Activated CD4-positive, alpha-beta memory T cell treated with anti-CD3 and anti-CD28 coated beads, Interleukin-2, amount 10 ng/mL, durations not matched to agents 7 days and 5 days (primary cell): Measurements from ENCODE around the gene PTGDR2. TPM values are rescaled to one million over a fixed set of nuclear protein-coding genes. Genes with fewer than 3 reads are reported as not detected.

Experiments used
- CTCF ChIA-PET: fragments of 350-600 bp; sonication (Branson Sonifier 250); formaldehyde crosslinking; loops from one replicate; lab custom pipeline; 2021; ENCODE audit warnings: antibody characterized with exemption, inconsistent platforms; lab: Charles Lee
- POLR2A ChIA-PET: fragments of 350-600 bp; sonication (Branson Sonifier 250); formaldehyde crosslinking; loops from one replicate; lab custom pipeline; 2021; ENCODE audit warnings: antibody characterized with exemption; lab: Charles Lee
- DNase-seq: peaks from one replicate; pipeline ENCODE4 v3.0.0-alpha.2; 2020
- H3K27ac Mint-ChIP-seq: one replicate; pipeline ENCODE4 v1.8.0; 2021; ENCODE audit warnings: mild to moderate bottlenecking, mixed read lengths
- H3K27me3 Mint-ChIP-seq: one replicate; pipeline ENCODE4 v1.8.0; 2021; ENCODE audit warnings: mixed read lengths
- H3K36me3 Mint-ChIP-seq: one replicate; pipeline ENCODE4 v1.8.0; 2021; ENCODE audit warnings: low read depth, mixed read lengths
- H3K4me1 Mint-ChIP-seq: one replicate; pipeline ENCODE4 v1.8.0; 2021; ENCODE audit warnings: mixed read lengths
- H3K4me3 Mint-ChIP-seq: one replicate; pipeline ENCODE4 v1.8.0; 2021; ENCODE audit warnings: mild to moderate bottlenecking, mixed read lengths
- H3K9me3 Mint-ChIP-seq: one replicate; pipeline ENCODE4 v1.8.0; 2021; ENCODE audit warnings: mixed read lengths
- total RNA-seq, 2 experiments: library from RNA; stranded (reverse); gene quantifications; one replicate each; pipeline ENCODE4 v1.2.3, GENCODE V29; 2021

PTGDR2 gene
- total RNA-seq, 2 experiments from 2014 or later, result 5.7 TPM

GRCh38 chr11:60852982-60853950, 2.5 kb downstream of the PTGDR2 start:
- Mint-ChIP-seq H3K4me1 (peaks cover 15% of the 10 kb centered on the region), H3K36me3 (peaks cover 27% of the 10 kb centered on the region), H3K27ac (no peak overlapping the region), H3K27me3 (no peaks in the 10 kb centered on the region), H3K4me3 (no peak overlapping the region), H3K9me3 (no peaks in the 10 kb centered on the region)
- ChIA-PET POLR2A (interaction anchor here (0.5 kb wide), 1 partner anchor 286 kb away, joined by 3 read pairs; no protein-coding TSS in a partner anchor), CTCF (no interaction called here)
- DNase-seq, result no peak

- no peaks in the 10 kb centered on the region for H3K27me3 Mint-ChIP-seq
- H3K36me3 Mint-ChIP-seq, result peaks cover 27% of the 10 kb centered on the region
- H3K4me1 Mint-ChIP-seq, result peaks cover 10% of the 10 kb centered on the region
- CTCF ChIA-PET, result no interaction called here
- no peak overlapping the region for H3K27ac Mint-ChIP-seq
- no peak for DNase-seq
- POLR2A ChIA-PET, result interaction anchor here (1.1 to 1.8 kb wide), 2 partner anchors 10 to 19 kb away, joined by 3 to 6 read pairs; partner anchors contain the start of gene CCDC86
- no peak overlapping the region for H3K4me3 Mint-ChIP-seq
- H3K9me3 Mint-ChIP-seq, result no peaks in the 10 kb centered on the region
These were observed 3.4 kb downstream of the PTGDR2 start for GRCh38 chr11:60852117-60852981.

GRCh38 chr11:60851327-60852104, 4.2 kb downstream of the PTGDR2 start:
- H3K9me3 Mint-ChIP-seq, result no peaks in the 10 kb centered on the region
- POLR2A ChIA-PET, result interaction anchor here (1.1 to 1.8 kb wide), 2 partner anchors 9 to 20 kb away, joined by 3 to 6 read pairs; partner anchors contain the start of gene CCDC86
- H3K4me3 Mint-ChIP-seq, result no peak overlapping the region
- H3K4me1 Mint-ChIP-seq, result peaks cover 11% of the 10 kb centered on the region
- no peak overlapping the region for H3K27ac Mint-ChIP-seq
- CTCF ChIA-PET, result interaction anchor here (1.6 to 3.7 kb wide), 2 partner anchors 19 to 36 kb away, joined by 4 to 15 read pairs; no protein-coding TSS in a partner anchor
- H3K27me3 Mint-ChIP-seq, result no peaks in the 10 kb centered on the region
- peaks cover 27% of the 10 kb centered on the region for H3K36me3 Mint-ChIP-seq
- no peak for DNase-seq

GRCh38 chr11:60849641-60850520, 5.9 kb downstream of the PTGDR2 start:
- ChIA-PET POLR2A (no interaction called here), CTCF (interaction anchor here (1.2 to 3.7 kb wide), 3 partner anchors 18 to 49 kb away, joined by 3 to 15 read pairs (median 4); no protein-coding TSS in a partner anchor)
- Mint-ChIP-seq H3K27me3 (no peaks in the 10 kb centered on the region), H3K9me3 (no peaks in the 10 kb centered on the region), H3K36me3 (peaks cover 27% of the 10 kb centered on the region), H3K4me3 (no peak overlapping the region), H3K4me1 (peaks cover 9% of the 10 kb centered on the region), H3K27ac (no peak overlapping the region)
- DNase-seq, result no peak

- Mint-ChIP-seq H3K4me3 (no peak overlapping the region), H3K36me3 (peaks cover 27% of the 10 kb centered on the region), H3K9me3 (no peaks in the 10 kb centered on the region), H3K27ac (peak overlapping the region; percentile 10), H3K4me1 (peaks cover 20% of the 10 kb centered on the region), H3K27me3 (no peaks in the 10 kb centered on the region)
- ChIA-PET POLR2A (no interaction called here), CTCF (interaction anchor here (3.7 kb wide), 1 partner anchor 39 kb away, joined by 15 read pairs; no protein-coding TSS in a partner anchor)
- no peak for DNase-seq
These were observed 7.0 kb downstream of the PTGDR2 start for GRCh38 chr11:60848714-60849151.

GRCh38 chr11:60847896-60848295, 7.9 kb downstream of the PTGDR2 start:
- Mint-ChIP-seq H3K27me3 (no peaks in the 10 kb centered on the region), H3K27ac (no peak overlapping the region), H3K36me3 (peaks cover 27% of the 10 kb centered on the region), H3K4me3 (no peak overlapping the region), H3K9me3 (no peaks in the 10 kb centered on the region), H3K4me1 (peaks cover 28% of the 10 kb centered on the region)
- POLR2A ChIA-PET, result no interaction called here
- DNase-seq, result no peak
- CTCF ChIA-PET, result interaction anchor here (2.2 kb wide), 1 partner anchor 40 kb away, joined by 7 read pairs; no protein-coding TSS in a partner anchor

- no peak for DNase-seq
- peaks cover 32% of the 10 kb centered on the region for H3K4me1 Mint-ChIP-seq
- H3K36me3 Mint-ChIP-seq, result peaks cover 27% of the 10 kb centered on the region
- CTCF ChIA-PET, result interaction anchor here (2.2 kb wide), 1 partner anchor 40 kb away, joined by 7 read pairs; no protein-coding TSS in a partner anchor
- no peaks in the 10 kb centered on the region for H3K27me3 Mint-ChIP-seq
- no peak overlapping the region for H3K27ac Mint-ChIP-seq
- H3K9me3 Mint-ChIP-seq, result no peaks in the 10 kb centered on the region
- H3K4me3 Mint-ChIP-seq, result no peak overlapping the region
- POLR2A ChIA-PET, result interaction anchor here (1.4 kb wide), 1 partner anchor 8 kb away, joined by 4 read pairs; the partner anchor contains the start of gene PTGDR2
These were observed 8.5 kb downstream of the PTGDR2 start for GRCh38 chr11:60847281-60847680.

GRCh38 chr11:60845338-60845737, 10.4 kb downstream of the PTGDR2 start:
- ChIA-PET CTCF (interaction anchor here (1.4 to 1.5 kb wide), 2 partner anchors 14 to 43 kb away, joined by 4 to 5 read pairs; no protein-coding TSS in a partner anchor), POLR2A (no interaction called here)
- DNase-seq, result no peak
- Mint-ChIP-seq H3K9me3 (no peaks in the 10 kb centered on the region), H3K27me3 (no peaks in the 10 kb centered on the region), H3K4me3 (peak overlapping the region; percentile 45), H3K36me3 (peaks cover 11% of the 10 kb centered on the region), H3K27ac (no peak overlapping the region), H3K4me1 (peaks cover 45% of the 10 kb centered on the region)

GRCh38 chr11:60844870-60845221, 10.9 kb downstream of the PTGDR2 start:
- Mint-ChIP-seq H3K9me3 (no peaks in the 10 kb centered on the region), H3K4me1 (peaks cover 46% of the 10 kb centered on the region), H3K27me3 (no peaks in the 10 kb centered on the region), H3K4me3 (peak overlapping the region; percentile 79), H3K36me3 (peaks cover 6% of the 10 kb centered on the region), H3K27ac (peak overlapping the region; percentile 54)
- no peak for DNase-seq
- POLR2A ChIA-PET, result interaction anchor here (1.3 kb wide), 1 partner anchor 26 kb away, joined by 10 read pairs; no protein-coding TSS in a partner anchor
- CTCF ChIA-PET, result interaction anchor here (1.5 kb wide), 1 partner anchor 43 kb away, joined by 4 read pairs; no protein-coding TSS in a partner anchor

GRCh38 chr11:60844045-60844869, 11.5 kb downstream of the PTGDR2 start:
- DNase-seq, result no peak
- ChIA-PET CTCF (interaction anchor here (1.4 to 4.9 kb wide), 3 partner anchors 13 to 71 kb away, joined by 4 to 23 read pairs (median 4); no protein-coding TSS in a partner anchor), POLR2A (interaction anchor here (1.3 kb wide), 1 partner anchor 27 kb away, joined by 10 read pairs; no protein-coding TSS in a partner anchor)
- Mint-ChIP-seq H3K4me1 (peaks cover 46% of the 10 kb centered on the region), H3K27ac (peak overlapping the region; percentile 38), H3K9me3 (no peaks in the 10 kb centered on the region), H3K36me3 (peaks cover 5% of the 10 kb centered on the region), H3K27me3 (no peaks in the 10 kb centered on the region), H3K4me3 (peak overlapping the region; percentile 79)
